GM23338 (cell line): ENCODE measurements around the gene MKI67.

Experiments used
- CREB1 ChIP-seq: fragments of 250-450 bp; sonication (Bioruptor Pico); IDR thresholded peaks from 2 replicates; pipeline ENCODE4 v1.5.0; 2020; ENCODE audit warnings: low read depth, mild to moderate bottlenecking, moderate library complexity
- CTCF ChIP-seq, 2 experiments: fragments of 200-600 bp in 1 of 2; sonication (generic) in 1 of 2; conservative IDR thresholded peaks; 2 replicates each; pipeline versions ENCODE4 v1.5.1 to v1.6.1; 2016 to 2017; ENCODE audit warnings: antibody characterized with exemption in 2 of 2, low read depth in 2 of 2, mild to moderate bottlenecking in 2 of 2, moderate library complexity in 1 of 2
- EZH2 ChIP-seq: fragments of 200-600 bp; sonication (generic); IDR thresholded peaks from one replicate; pipeline ENCODE4 v1.8.0; 2017; ENCODE audit warnings: antibody characterized with exemption, mild to moderate bottlenecking, low read depth; ENCODE audit not compliant: unreplicated experiment
- EZH2phosphoT487 ChIP-seq: fragments of 200-600 bp; sonication (generic); IDR thresholded peaks from one replicate; pipeline ENCODE4 v1.8.1; 2018; ENCODE audit warnings: antibody characterized with exemption; ENCODE audit not compliant: unreplicated experiment
- POLR2AphosphoS5 ChIP-seq: IDR thresholded peaks from 2 replicates; pipeline ENCODE4 v1.6.1; 2016; ENCODE audit warnings: antibody characterized with exemption, low read depth
- REST ChIP-seq: IDR thresholded peaks from one replicate; pipeline ENCODE4 v1.6.1; 2018; ENCODE audit warnings: antibody characterized with exemption; ENCODE audit not compliant: unreplicated experiment

GRCh38 chr10:128091636-128092210 is 34.5 kb downstream of the MKI67 start:
- no peak for TF ChIP-seq CREB1 (CRISPR knock-in tag)
- TF ChIP-seq REST: no peak
- peak; percentile 48 to 63 for TF ChIP-seq CTCF (conservative IDR thresholded peaks at IDR 0.05; ENCODE audit: low read depth in 2 of 2)
- TF ChIP-seq EZH2: no peak
- TF ChIP-seq EZH2phosphoT487: no peak
- TF ChIP-seq POLR2AphosphoS5: no peak
